Thymus (tissue), 11 donors: ENCODE results near the gene WSCD1. TPM values are rescaled to one million over a fixed set of nuclear protein-coding genes. Genes with fewer than 3 reads are reported as not detected.

Experiments
- DNase-seq, 9 donors: peaks; one replicate each; pipeline ENCODE4 v3.0.0-alpha.2; 2013; ENCODE audit warnings: low spot score in 9 of 9, low read depth in 6 of 9, missing footprints in 1 of 9
- H3K27ac ChIP-seq, 2 donors: one replicate each; pipeline ENCODE4 v1.5.1; 2013; ENCODE audit warnings: control low read depth in 1 of 2, low read depth in 1 of 2, low read length in 1 of 2, mild to moderate bottlenecking in 1 of 2, moderate library complexity in 1 of 2
- H3K27me3 ChIP-seq, 2 donors: one replicate each; pipeline ENCODE4 v1.5.1; 2013; ENCODE audit warnings: low read length in 1 of 2; ENCODE audit not compliant: control insufficient read depth in 2 of 2, insufficient read depth in 1 of 2
- H3K36me3 ChIP-seq, 2 donors: one replicate each; pipeline ENCODE4 v1.5.1; 2013; ENCODE audit warnings: low read length in 1 of 2, mild to moderate bottlenecking in 1 of 2, moderate library complexity in 1 of 2; ENCODE audit not compliant: control insufficient read depth in 2 of 2, insufficient read depth in 2 of 2
- H3K4me1 ChIP-seq, 2 donors: one replicate each; pipeline ENCODE4 v1.5.1; 2013; ENCODE audit warnings: low read length in 2 of 2; ENCODE audit not compliant: control insufficient read depth in 2 of 2, insufficient read depth in 2 of 2
- H3K4me3 ChIP-seq, 2 donors: one replicate each; pipeline ENCODE4 v1.5.1; 2013; ENCODE audit warnings: low read length in 2 of 2, control low read depth in 1 of 2, mild to moderate bottlenecking in 1 of 2
- H3K9me3 ChIP-seq, 2 donors: one replicate each; pipeline ENCODE4 v1.5.1; 2013; ENCODE audit warnings: low read length in 1 of 2, mild to moderate bottlenecking in 1 of 2; ENCODE audit not compliant: control insufficient read depth in 2 of 2, insufficient read depth in 1 of 2
- WGBS: extraction: QIAGEN DNeasy Blood & Tissue Kit; methylation state at CpG from one replicate; pipeline ENCODE4 v1.1.7; 2013; 5-methylcytosine and 5-hydroxymethylcytosine counted together
- polyA plus RNA-seq: library from polyadenylated mRNA; stranded (reverse); fragments of 200-250 nt; gene quantifications from one replicate; pipeline ENCODE4 v1.2.3, GENCODE V29; 2013
- total RNA-seq: library from RNA; stranded (reverse); fragments of 120-200 nt; gene quantifications from one replicate; pipeline ENCODE4 v1.2.4, GENCODE V29; 2013
- donor health status: healthy.

The WSCD1 gene
- total and polyA plus RNA-seq, 2 donors: 1.1 to 5.1 TPM

GRCh38 chr17:6104956-6105648 is 34.9 kb downstream of the WSCD1 start:
- 96% methylated on average over 12 of the region's 12 CpGs for WGBS
- no peak for DNase-seq
- Histone ChIP-seq H3K9me3 (no peaks in the 10 kb centered on the region), H3K27me3 (no peaks in the 10 kb centered on the region), H3K4me3 (no peak overlapping the region), H3K4me1 (no peaks in the 10 kb centered on the region), H3K36me3 (no peaks in the 10 kb centered on the region), H3K27ac (no peak overlapping the region)

- H3K4me3 ChIP-seq: no peak overlapping the region
- no peaks in the 10 kb centered on the region for H3K27me3 ChIP-seq
- H3K4me1 ChIP-seq: no peaks in the 10 kb centered on the region
- WGBS: 90% methylated on average over 6 of the region's 6 CpGs
- no peaks in the 10 kb centered on the region for H3K36me3 ChIP-seq
- DNase-seq: no peak
- no peak overlapping the region for H3K27ac ChIP-seq
- no peaks in the 10 kb centered on the region for H3K9me3 ChIP-seq
These were observed 35.4 kb downstream of the WSCD1 start for GRCh38 chr17:6105649-6106007.

DNA sequence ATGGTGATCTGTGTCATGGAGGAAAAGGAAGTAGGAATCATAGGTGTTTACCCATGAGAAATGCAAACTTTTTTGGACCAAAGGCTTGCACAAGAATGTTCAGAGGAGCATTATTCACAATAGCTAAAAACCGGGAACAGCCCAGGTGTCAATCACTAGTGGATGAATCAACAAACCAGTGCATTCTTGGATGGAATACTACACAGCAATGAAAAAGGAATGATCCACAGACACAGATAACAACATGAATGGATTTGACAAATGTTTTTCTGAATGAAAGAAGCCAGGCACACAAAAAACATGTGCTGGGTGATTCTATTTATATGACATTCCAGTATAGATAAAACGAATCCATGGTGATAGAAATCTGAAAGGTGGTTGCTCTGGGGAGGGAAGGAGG is 36.0 kb downstream of the WSCD1 start:
- H3K4me1 ChIP-seq: no peaks in the 10 kb centered on the region
- H3K36me3 ChIP-seq: no peaks in the 10 kb centered on the region
- no peak overlapping the region for H3K4me3 ChIP-seq
- DNase-seq: no peak
- no peak overlapping the region for H3K27ac ChIP-seq
- H3K27me3 ChIP-seq: no peaks in the 10 kb centered on the region
- 96% methylated on average over 2 of the region's 2 CpGs for WGBS
- no peaks in the 10 kb centered on the region for H3K9me3 ChIP-seq

DNA sequence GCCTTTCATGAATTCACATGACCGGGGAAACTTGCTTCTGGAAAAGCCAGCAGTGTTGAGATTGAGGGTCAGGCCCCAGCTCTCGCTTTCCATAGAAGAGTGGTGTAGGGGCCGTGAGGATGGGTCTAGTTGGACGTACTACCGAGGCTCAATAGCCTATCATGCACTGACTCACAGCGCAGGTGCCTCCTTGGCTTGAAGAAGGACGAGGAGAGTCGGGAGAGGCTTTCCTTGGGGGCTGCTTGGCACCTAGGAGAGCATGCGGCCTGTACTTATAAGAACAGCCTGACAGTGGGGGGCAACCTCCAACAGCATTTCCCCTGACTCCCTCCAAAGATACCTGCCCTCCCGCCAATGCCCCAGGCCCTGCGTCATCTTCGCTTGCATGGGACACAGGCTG is 37.6 kb downstream of the WSCD1 start:
- no peak for DNase-seq

GRCh38 chr17:6108382-6108781 is 38.2 kb downstream of the WSCD1 start:
- WGBS: 84% methylated on average over 5 of the region's 5 CpGs
- H3K27me3 ChIP-seq: no peaks in the 10 kb centered on the region
- DNase-seq: no peak
- H3K9me3 ChIP-seq: no peaks in the 10 kb centered on the region
- H3K4me3 ChIP-seq: no peak overlapping the region
- no peaks in the 10 kb centered on the region for H3K4me1 ChIP-seq
- no peaks in the 10 kb centered on the region for H3K36me3 ChIP-seq
- no peak overlapping the region for H3K27ac ChIP-seq

More for the DNA sequence above, 37.6 kb downstream of the WSCD1 start:
- 96% methylated on average over 12 of the region's 12 CpGs for WGBS
- Histone ChIP-seq H3K36me3 (no peaks in the 10 kb centered on the region), H3K27ac (no peak overlapping the region), H3K9me3 (no peaks in the 10 kb centered on the region), H3K4me3 (no peak overlapping the region), H3K4me1 (no peaks in the 10 kb centered on the region), H3K27me3 (no peaks in the 10 kb centered on the region)

GRCh38 chr17:6108987-6109386 is 38.8 kb downstream of the WSCD1 start:
- 87% methylated on average over 5 of the region's 5 CpGs for WGBS
- no peaks in the 10 kb centered on the region for H3K27me3 ChIP-seq
- no peak overlapping the region for H3K27ac ChIP-seq
- H3K36me3 ChIP-seq: no peaks in the 10 kb centered on the region
- H3K4me3 ChIP-seq: no peak overlapping the region
- H3K4me1 ChIP-seq: no peaks in the 10 kb centered on the region
- DNase-seq: no peak
- no peaks in the 10 kb centered on the region for H3K9me3 ChIP-seq

DNA sequence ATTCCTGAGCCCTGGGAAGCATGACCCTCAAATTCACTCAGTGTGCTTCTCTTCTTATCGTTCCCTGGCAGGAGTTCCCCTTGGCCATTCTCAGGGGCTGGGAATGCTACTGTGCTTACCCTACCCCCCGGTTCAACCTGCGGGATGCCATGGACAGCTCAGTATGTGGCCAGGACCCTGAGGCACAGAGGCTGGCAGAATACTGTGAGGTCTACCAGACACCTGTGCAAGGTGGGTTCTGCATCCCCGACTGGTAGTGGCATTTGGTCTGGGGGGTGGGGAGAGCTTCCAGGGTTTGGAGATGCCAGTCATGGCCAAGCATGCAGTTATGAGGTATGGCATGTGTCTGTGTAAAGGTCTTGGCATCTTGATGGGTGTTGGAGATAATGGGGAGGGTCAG is 39.4 kb downstream of the WSCD1 start:
- Histone ChIP-seq H3K36me3 (no peaks in the 10 kb centered on the region), H3K4me1 (no peaks in the 10 kb centered on the region), H3K9me3 (no peaks in the 10 kb centered on the region), H3K27ac (no peak overlapping the region), H3K27me3 (no peaks in the 10 kb centered on the region), H3K4me3 (no peak overlapping the region)
- 95% methylated on average over 4 of the region's 4 CpGs for WGBS
- no peak for DNase-seq

GRCh38 chr17:6110088-6110487 is 39.9 kb downstream of the WSCD1 start:
- no peak for DNase-seq

DNA sequence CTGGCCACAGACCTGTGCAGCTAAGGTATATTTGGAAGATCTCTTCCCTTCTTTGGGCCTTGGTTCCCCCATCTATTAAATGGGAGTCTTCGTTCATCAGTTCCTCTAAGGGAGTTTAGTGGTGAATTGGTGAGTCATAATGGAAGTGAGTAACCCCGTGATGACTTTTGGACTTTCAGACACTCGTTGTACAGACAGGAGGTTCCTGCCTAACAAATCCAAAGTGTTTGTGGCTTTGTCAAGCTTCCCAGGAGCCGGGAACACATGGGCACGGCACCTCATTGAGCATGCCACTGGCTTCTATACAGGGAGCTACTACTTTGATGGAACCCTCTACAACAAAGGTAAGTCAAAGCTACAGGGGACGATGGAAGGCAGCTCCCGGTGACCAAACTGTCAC is 40.4 kb downstream of the WSCD1 start:
- H3K36me3 ChIP-seq: no peaks in the 10 kb centered on the region
- H3K27me3 ChIP-seq: no peaks in the 10 kb centered on the region
- no peak overlapping the region for H3K4me3 ChIP-seq
- DNase-seq: no peak
- H3K4me1 ChIP-seq: no peaks in the 10 kb centered on the region
- no peak overlapping the region for H3K27ac ChIP-seq
- whole genome bisulfite sequencing: 94% methylated on average over 7 of the region's 7 CpGs
- no peaks in the 10 kb centered on the region for H3K9me3 ChIP-seq

More at GRCh38 chr17:6110088-6110487, 39.9 kb downstream of the WSCD1 start:
- Histone ChIP-seq H3K9me3 (no peaks in the 10 kb centered on the region), H3K4me1 (no peaks in the 10 kb centered on the region), H3K36me3 (no peaks in the 10 kb centered on the region), H3K27ac (no peak overlapping the region), H3K4me3 (no peak overlapping the region), H3K27me3 (no peaks in the 10 kb centered on the region)
- 94% methylated on average over 4 of the region's 4 CpGs for WGBS
